OCI-LY7 (cell line): Measurements from ENCODE around the gene C19orf18.

Source experiments
- CTCF ChIP-seq: fragments of 200-600 bp; sonication (generic); conservative IDR thresholded peaks from 2 replicates; pipeline ENCODE4 v1.5.1; 2014; ENCODE audit warnings: mild to moderate bottlenecking, antibody characterized with exemption, low read length, moderate library complexity, mixed read lengths
- EZH2phosphoT487 ChIP-seq: fragments of 200-600 bp; sonication (generic); IDR thresholded peaks from 2 replicates; pipeline ENCODE4 v1.6.1; 2018; ENCODE audit warnings: low read depth, borderline replicate concordance, mild to moderate bottlenecking, mixed run types, antibody characterized with exemption, low read length, moderate library complexity, mixed read lengths

DNA sequence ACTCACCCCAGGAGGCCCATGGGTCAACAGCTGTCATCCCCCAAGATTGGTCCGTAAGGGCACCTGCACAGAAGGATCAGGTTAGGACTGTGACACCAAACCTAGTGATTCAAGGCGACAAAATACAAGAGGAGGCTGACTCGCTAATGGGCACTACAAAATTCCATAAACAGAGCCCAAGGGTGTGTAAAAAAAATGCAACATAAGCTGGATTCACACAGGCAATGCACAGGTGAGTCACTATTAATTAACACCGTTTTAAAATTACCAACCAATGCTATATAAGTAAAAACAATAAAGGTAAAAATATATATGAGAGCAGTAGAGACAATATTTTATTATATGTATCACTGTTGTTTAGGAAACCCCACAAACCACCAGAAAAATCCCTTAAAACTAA lies 26.3 kb upstream of the C19orf18 start:
- TF ChIP-seq CTCF: no peak
- no peak for TF ChIP-seq EZH2phosphoT487
